K562 (cell line): ENCODE results near the gene TECPR2. TPM values are rescaled to one million over a fixed set of nuclear protein-coding genes. Genes with fewer than 3 reads are reported as not detected.

Source experiments
- ATAC-seq: fragments of 200-7000 bp; cut with Tn5 transposase; 3 replicates; pipeline ENCODE4 v1.9.1; 2020; ENCODE audit warnings: moderate library complexity
- BruUV-seq: library from RNA; stranded (reverse); fragments of 400-500 nt; replicated peaks from 2 replicates; lab custom pipeline; 2021; lab: Mats Ljungman, UMichigan
- CTCF ChIA-PET: fragments of 300-600 bp; formaldehyde crosslinking; extraction: SDS; loops from one replicate; lab custom pipeline; 2021; ENCODE audit warnings: low intra/inter-chr PET ratio; lab: Yijun Ruan, JAX
- POLR2A ChIA-PET: fragments of 300-600, 350-650 bp; sonication (Branson Sonifier 250); formaldehyde crosslinking; extraction: SDS; loops from one replicate; lab custom pipeline; 2021; ENCODE audit warnings: antibody characterized with exemption, inconsistent platforms; lab: Yijun Ruan, JAX
- DNase-seq, 4 experiments: peaks; one replicate each; pipeline versions ENCODE4 v3.0.0 to v3.0.0-alpha.2; 2011 to 2018; ENCODE audit warnings: low spot score in 3 of 4, mixed read lengths in 3 of 4; ENCODE audit errors: extremely low read depth in 1 of 4
- FAIRE-seq: peaks from 2 replicates; lab custom pipeline; 2011; peaks lifted over from hg19 to GRCh38; lab: Jason Lieb, UNC
- H2AFZ ChIP-seq: 2 replicates; pipeline ENCODE4 v1.6.0; 2011; ENCODE audit warnings: low read depth, low read length, control low read depth, inconsistent platforms
- H3K27ac ChIP-seq: fragments of 200-600 bp; 3 replicates; pipeline ENCODE4 v1.8.0; 2011; ENCODE audit warnings: low read depth, mild to moderate bottlenecking, control low read depth, inconsistent platforms, low read length, moderate library complexity, mixed read lengths; ENCODE audit errors: extremely low read depth
- H3K27me3 ChIP-seq, 2 experiments: fragments of 300-600 bp in 1 of 2; 2 replicates in 1 of 2; 3 replicates in 1 of 2; pipeline versions ENCODE4 v1.6.0 to v1.8.0; 2011; ENCODE audit warnings: inconsistent platforms in 2 of 2, low read length in 2 of 2, mild to moderate bottlenecking in 1 of 2, mixed read lengths in 1 of 2, moderate library complexity in 1 of 2; ENCODE audit not compliant: control insufficient read depth in 2 of 2, insufficient read depth in 2 of 2
- H3K36me3 ChIP-seq: fragments of 300-600 bp; 3 replicates; pipeline ENCODE4 v1.8.0; 2011; ENCODE audit warnings: mild to moderate bottlenecking, low read length, inconsistent platforms; ENCODE audit not compliant: control insufficient read depth, insufficient read depth
- H3K4me1 ChIP-seq, 2 experiments: fragments of 200-600 bp in 1 of 2; replicated peaks in 1 of 2; 2 replicates in 1 of 2; 3 replicates in 1 of 2; pipeline versions ENCODE4 v1.5.1 to v1.8.0; 2011; ENCODE audit warnings: inconsistent platforms in 2 of 2, low read length in 2 of 2, mild to moderate bottlenecking in 1 of 2, mixed read lengths in 1 of 2, moderate library complexity in 1 of 2; ENCODE audit not compliant: control insufficient read depth in 2 of 2, insufficient read depth in 2 of 2
- H3K4me2 ChIP-seq: 2 replicates; pipeline ENCODE4 v1.6.1; 2011; ENCODE audit warnings: low read length, control low read depth, inconsistent platforms, mixed read lengths; ENCODE audit not compliant: insufficient read depth
- H3K4me3 ChIP-seq: fragments of 200-600 bp; sonication (generic), shearing (Covaris generic); 2 replicates; pipeline ENCODE4 v1.5.1; 2016; ENCODE audit warnings: control low read depth, inconsistent platforms
- H3K79me2 ChIP-seq: fragments of 200-600 bp; 3 replicates; pipeline ENCODE4 v1.8.0; 2011; ENCODE audit warnings: low read length, inconsistent platforms; ENCODE audit not compliant: control insufficient read depth, insufficient read depth
- H3K9ac ChIP-seq, 2 experiments: 2 replicates each; pipeline versions ENCODE4 v1.6.0 to v1.6.1; 2011; ENCODE audit warnings: low read depth in 2 of 2, low read length in 2 of 2, control low read depth in 1 of 2, inconsistent platforms in 1 of 2, mild to moderate bottlenecking in 1 of 2, mixed read lengths in 1 of 2; ENCODE audit not compliant: insufficient read depth in 1 of 2
- H3K9me1 ChIP-seq: one replicate; pipeline ENCODE4 v1.6.0; 2011; ENCODE audit warnings: inconsistent platforms, mild to moderate bottlenecking, low read length, moderate library complexity; ENCODE audit not compliant: control insufficient read depth, insufficient read depth
- H3K9me3 ChIP-seq: replicated peaks from 2 replicates; pipeline ENCODE4 v1.5.1; 2011; ENCODE audit warnings: low read depth, low read length, inconsistent platforms; ENCODE audit not compliant: control insufficient read depth, insufficient read depth
- H4K20me1 ChIP-seq: replicated peaks from 2 replicates; pipeline ENCODE4 v1.6.1; 2011; ENCODE audit warnings: low read length, inconsistent platforms, mixed read lengths; ENCODE audit not compliant: control insufficient read depth, insufficient read depth
- MBD1 ChIP-seq: fragments of 250-450 bp; sonication (Bioruptor Pico); IDR thresholded peaks from 2 replicates; pipeline ENCODE4 v1.8.0; 2022; ENCODE audit warnings: inconsistent platforms
- MBD2 ChIP-seq: sonication (generic); IDR thresholded peaks from 2 replicates; pipeline ENCODE4 v1.6.1; 2016; ENCODE audit warnings: low read depth, borderline replicate concordance
- POLR2G ChIP-seq: fragments of 200-400 bp; formaldehyde crosslinking; IDR thresholded peaks from 2 replicates; pipeline ENCODE4 v1.6.1; 2017; ENCODE audit warnings: low read depth, mild to moderate bottlenecking, antibody characterized with exemption, low read length, moderate library complexity
- SMAD2 ChIP-seq: fragments of 150-350 bp; IDR thresholded peaks from 2 replicates; pipeline ENCODE4 v1.6.1; 2014; ENCODE audit warnings: low read depth, mild to moderate bottlenecking, low read length
- ZNF717 ChIP-seq: fragments of 250-450 bp; sonication (Bioruptor Pico); IDR thresholded peaks from 2 replicates; pipeline ENCODE4 v1.5.0; 2021
- WGBS: fragments of 100-300 bp; shearing (Covaris generic); methylation state at CpG from one replicate; pipeline ENCODE4 v1.1.6; 2016; ENCODE audit warnings: low coverage, mixed read lengths; ENCODE audit not compliant: insufficient coverage; ENCODE audit errors: missing lambda C conversion rate; 5-methylcytosine and 5-hydroxymethylcytosine counted together
- in situ Hi-C: fragments of 300-500 bp; cut with MboI; formaldehyde crosslinking; loops from 4 replicates; pipeline ENCODE4 v1.15.0; 2018; ENCODE audit warnings: inconsistent platforms, mixed read lengths
- intact Hi-C: fragments of 100-400 bp; cut with micrococcal nuclease; formaldehyde crosslinking; loops from 2 replicates; pipeline ENCODE4 v1.14.2; 2022
- polyA plus RNA-seq, 8 experiments: library from polyadenylated mRNA; depleted of rRNA in 4 of 8; stranded (reverse) in 5 of 8; unstranded in 3 of 8; fragments of >200 nt; fragmentation: Nextera tagmentation in 2 of 8; fragmentation: Illumina TruSeq in 1 of 8; extraction: Ambion mirVana in 2 of 8; extraction: Trizol in 1 of 8; gene quantifications; 2 replicates each; pipeline versions ENCODE4 v1.2.1 to v1.2.3, GENCODE V29; 2011 to 2014; ENCODE audit warnings: inconsistent platforms in 1 of 8, missing spikeins in 1 of 8
- total RNA-seq, 7 experiments: library from RNA; depleted of rRNA in 6 of 7; stranded (reverse); fragments of >200 nt in 6 of 7; fragmentation: Illumina TruSeq in 2 of 7; extraction: Trizol in 2 of 7; gene quantifications; 2 replicates each; pipeline versions ENCODE4 v1.2.1 to v1.2.3, GENCODE V29; 2011 to 2021; ENCODE audit warnings: low replicate concordance in 1 of 7

TECPR2 gene
- total and polyA plus RNA-seq, 9 of the 15 experiments (the other 6 are each of a cell fraction or from before 2014, with no cell fraction given) = 0.04 to 3.0 (median 0.83) TPM

- H3K9ac ChIP-seq = peak overlapping the region in 1 of 2 experiments; percentile 40; a peak in 2 of 4 replicates
- peaks cover 20% of the 10 kb centered on the region; the same call in 2 of the 3 replicates for H3K36me3 ChIP-seq
- no peaks in the 10 kb centered on the region for H3K9me1 ChIP-seq
- TF ChIP-seq SMAD2 (no peak), ZNF717 (CRISPR knock-in tag) (no peak), MBD1 (CRISPR knock-in tag) (no peak), MBD2 (no peak), POLR2G (0 out of 2 replicates have a peak, but pooled peaks have one; percentile 0)
- no peak overlapping the region for H3K27ac ChIP-seq
- no peak for FAIRE-seq
- in situ Hi-C loops (loop anchor here (25.0 kb wide), 1 partner anchor 404 kb away; the partner anchor contains the start of gene AMN), intact Hi-C loops (loop anchor here (10.0 kb wide), 1 partner anchor 543 kb away; the partner anchor contains the start of gene DYNC1H1)
- BruUV-seq = no TSS peak
- peaks cover 22 to 80% of the 10 kb centered on the region in 2 experiments for H3K4me1 ChIP-seq
- H3K27me3 ChIP-seq = no peaks in the 10 kb centered on the region
- H3K9me3 ChIP-seq = no peaks in the 10 kb centered on the region
- H3K79me2 ChIP-seq = peaks cover 15% of the 10 kb centered on the region; the same call in 2 of the 3 replicates
- DNase-seq = no peak
- POLR2A ChIA-PET = interaction anchor here (0.5 to 1.3 kb wide), 7 partner anchors 8 to 221 kb away, joined by 3 to 5 read pairs (median 3); no protein-coding TSS in a partner anchor
- peak overlapping the region; percentile 89 for H3K4me2 ChIP-seq
- H3K4me3 ChIP-seq = peak overlapping the region; percentile 68
- 53% methylated on average over 4 of the region's 21 CpGs for WGBS
- ATAC-seq = no peak
- peaks cover 4% of the 10 kb centered on the region; the same call in 1 of the 2 replicates for H4K20me1 ChIP-seq
- CTCF ChIA-PET = no interaction called here
- H2AFZ ChIP-seq = no peak overlapping the region
These were observed 145.1 kb downstream of the TECPR2 start for GRCh38 chr14:102507857-102508312.
